GM19035 (cell line): ENCODE measurements around the gene MCM3.

Experiments used
- ATAC-seq: cut with Tn5 transposase; IDR thresholded peaks from one replicate; pipeline ENCODE4 v1.9.1; 2021; ENCODE audit not compliant: unreplicated experiment

Gene MCM3

DNA sequence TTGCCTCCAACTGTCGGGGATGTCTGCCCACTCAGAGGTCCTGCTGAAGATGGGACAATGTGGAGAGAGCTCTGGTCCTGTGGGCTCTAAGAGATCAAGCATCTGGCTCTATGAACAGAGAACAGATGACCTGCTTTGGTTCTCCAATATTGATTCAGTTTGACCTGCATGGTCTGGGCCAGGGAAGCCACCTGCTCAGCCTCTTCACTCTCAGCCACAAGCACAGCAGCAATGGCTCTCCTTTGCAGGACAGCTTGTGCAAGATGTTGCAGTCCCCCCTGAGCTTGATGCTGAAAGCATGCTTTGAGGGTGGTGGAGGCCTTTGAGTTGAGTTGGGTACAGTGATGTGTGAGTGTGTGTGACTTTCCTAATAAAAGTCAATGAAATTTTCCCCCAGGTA, 18.6 kb upstream of the MCM3 start:
- no peak for ATAC-seq

DNA sequence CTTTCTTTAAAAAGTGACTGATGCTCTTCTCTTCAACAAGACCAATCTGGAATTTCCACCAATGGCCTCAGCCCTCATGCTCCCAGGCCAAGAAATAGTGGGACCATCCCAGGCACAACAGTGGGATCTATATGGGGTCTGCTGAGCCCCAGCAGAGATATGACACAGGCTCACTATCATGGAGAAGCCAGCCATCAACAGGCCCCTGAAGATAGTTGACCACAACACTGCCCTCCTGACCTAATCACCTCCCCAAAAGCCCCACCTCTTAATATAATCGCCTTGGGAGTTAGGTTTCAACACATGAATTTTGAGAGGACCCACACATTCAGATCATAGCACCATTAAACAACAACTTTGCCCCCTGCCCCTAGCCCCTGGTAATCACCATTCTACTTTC, 16.8 kb upstream of the MCM3 start:
- ATAC-seq, result no peak

DNA sequence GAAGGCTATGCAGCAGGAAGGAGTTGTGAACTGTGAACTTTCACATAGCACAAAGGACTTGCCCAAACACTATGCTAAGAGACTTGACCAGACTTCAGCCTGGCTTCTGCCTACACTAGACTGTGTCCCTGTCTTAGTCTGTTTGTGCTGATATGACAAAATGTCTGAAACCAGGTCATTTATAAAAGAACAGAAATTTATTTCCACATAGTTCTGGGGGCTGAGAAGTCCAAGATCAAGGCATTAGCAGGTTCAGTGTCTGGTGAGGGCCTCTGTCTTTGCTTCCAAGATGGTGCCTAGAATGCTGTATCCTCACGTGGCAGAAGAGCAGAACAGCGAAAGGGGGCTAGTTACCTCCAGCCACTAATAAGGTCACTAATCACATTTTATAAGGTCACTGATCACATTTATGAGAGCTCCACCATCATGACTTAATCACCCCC, 16.0 kb upstream of the MCM3 start:
- no peak for ATAC-seq

DNA sequence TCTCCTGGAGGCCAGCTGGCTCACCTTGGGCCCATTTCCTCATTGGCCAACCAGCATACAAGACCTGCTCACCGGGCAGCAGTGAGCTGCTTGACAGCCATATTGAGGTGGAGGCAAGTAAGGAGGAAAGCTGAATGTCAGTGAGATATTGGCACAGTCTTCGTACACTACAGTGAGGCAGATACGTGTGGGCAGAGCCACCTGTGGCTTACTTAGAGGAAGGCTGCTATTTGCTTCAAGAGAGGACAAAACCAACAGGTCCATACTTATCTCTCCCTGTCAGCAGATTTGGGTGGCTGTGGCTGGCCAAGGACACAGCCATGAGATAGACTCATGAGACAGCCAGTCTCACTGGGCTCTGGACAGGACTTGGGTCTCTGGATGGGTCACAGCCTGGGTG, 15.1 kb upstream of the MCM3 start:
- ATAC-seq, result no peak

DNA sequence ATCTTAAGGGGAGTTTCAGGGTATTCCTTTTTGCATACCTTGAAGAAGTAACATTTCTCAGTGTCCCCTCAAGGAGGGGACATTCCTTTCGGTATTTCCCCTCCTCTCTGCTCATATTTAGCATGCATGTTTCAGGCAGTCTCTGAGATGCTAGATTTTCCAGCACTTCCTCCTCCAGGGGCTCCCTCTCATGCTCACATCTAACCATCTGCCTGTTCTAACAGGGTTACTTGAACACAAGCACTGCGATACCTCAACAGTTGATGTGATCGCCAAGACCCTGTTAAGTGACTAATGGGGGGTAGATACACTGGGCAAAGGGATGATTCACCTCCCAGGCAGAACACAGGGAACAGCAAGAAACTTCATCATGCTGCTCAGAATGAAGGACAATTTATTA, 12.9 kb upstream of the MCM3 start:
- peak; percentile 42 for ATAC-seq

DNA sequence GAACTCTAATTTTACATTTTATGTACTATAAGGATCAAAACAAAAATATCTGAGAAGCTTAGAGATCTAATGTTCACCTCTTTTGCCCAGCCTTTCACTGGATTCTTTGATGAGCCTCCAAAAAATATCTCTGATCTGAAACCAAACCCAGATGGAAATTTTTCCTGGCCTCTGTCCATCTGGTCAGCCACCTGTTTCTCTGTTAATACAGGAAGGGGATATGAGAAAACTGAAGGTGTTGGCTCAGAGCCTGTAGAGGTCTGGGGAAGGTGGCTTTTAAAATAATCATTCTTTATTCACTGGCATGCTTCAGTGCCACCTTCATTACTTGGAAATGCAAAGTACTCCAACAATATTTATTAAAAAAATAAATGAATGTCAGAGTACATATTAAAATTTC, 8.5 kb upstream of the MCM3 start:
- ATAC-seq, result no peak

DNA sequence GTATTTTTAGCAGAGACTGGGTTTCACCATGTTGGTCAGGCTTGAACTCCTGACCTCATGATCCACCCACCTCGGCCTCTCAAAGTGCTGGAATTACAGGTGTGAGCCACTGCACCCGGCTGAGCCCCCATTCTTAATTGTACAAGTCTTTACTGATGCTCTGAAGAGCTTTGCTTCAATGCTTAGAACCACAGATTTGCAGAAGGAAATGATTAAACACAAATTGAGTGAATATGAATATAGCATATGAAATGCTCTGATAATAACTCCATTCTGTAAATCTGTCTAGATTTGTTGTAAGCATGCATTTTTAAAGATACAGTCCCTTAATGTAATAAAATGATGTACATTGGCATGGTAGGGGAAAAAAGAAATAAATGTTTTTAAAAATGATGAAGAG, 4.3 kb upstream of the MCM3 start:
- ATAC-seq, result no peak

DNA sequence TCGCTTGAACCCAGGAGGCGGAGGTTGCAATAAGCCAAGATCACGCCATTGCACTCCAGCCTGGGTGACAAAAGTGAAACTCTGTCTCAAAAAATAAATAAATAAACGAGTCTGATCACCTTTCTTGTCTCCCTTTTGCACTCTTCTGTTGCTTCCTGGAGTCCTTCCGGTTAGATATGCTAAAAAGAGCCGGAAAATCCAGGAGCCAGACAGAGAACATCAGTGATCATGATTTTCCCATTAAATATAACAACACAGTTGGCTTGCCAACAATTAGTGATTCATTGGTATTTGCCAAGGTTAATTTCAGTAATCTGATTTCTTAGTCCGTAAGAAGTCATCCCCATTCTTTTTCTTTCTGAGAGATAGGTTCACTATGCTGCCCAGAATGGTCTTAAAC, 3.7 kb upstream of the MCM3 start:
- no peak for ATAC-seq

DNA sequence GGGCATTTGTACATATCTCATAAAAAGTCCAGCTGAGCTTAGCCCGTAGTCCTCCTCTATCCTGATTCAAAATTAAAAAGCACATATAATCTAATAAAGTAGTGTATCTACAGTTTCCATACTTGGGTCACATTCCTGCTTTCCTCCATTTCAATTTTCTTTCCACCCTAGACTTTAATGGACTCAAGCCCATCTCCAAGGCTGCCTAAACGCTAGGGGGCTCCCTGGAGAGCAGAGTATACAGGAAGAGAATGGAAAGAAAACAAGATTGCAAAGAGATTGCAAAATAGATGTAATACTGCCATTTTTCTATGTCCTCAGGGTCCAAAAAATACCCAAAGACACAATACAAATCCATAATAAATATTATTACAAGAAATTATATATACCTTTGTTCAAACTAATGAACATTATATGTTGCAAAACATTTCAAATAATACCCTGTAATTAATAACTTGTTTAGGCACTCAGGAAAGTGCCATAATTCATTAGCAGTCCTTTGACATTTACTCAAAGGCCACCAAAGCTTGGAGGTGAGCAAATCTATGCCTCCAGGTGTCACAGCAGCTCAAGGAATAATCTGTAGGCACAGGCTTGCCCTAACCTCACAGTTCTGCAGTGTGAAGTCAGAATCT, 2.4 kb upstream of the MCM3 start:
- no peak for ATAC-seq

DNA sequence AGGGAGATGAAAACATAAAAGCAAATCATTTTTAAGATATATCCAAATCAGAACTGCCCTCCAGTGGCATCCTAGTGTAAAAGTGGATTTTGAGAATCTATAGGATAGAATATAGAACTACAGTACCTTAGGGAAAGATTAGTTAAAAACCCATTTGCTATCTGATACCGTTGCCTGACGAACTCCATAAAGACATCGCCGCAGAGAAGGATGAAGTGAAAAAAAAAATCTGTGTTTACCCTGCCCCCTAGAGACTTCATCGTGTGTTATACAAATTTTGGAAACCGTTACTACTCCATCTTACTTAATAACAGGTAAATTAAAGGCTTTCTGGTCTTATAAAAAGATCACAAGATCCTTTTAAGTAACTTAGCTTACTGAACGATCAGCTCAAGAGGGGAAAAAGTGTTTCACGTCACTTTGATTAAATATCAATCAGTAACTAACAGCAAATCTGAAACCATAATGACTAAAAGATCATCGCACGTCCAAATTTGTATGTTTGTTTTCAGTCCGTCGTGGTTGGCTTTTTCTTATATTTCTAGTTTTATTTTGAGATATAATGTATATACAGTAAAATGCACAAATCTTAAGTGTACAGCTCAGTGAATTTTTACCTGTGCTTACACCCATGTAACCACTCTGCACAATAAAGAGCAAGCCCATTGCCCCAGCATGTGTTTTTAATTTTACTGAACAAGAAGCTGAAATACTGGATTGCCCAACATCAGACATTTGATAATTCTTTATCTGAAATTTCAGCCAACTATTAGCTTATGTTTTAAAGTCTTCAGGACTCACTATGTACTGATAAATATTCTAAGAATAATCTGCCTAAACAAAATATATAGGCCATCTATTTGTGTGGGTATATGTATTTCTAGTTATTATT, 881 bp upstream of the MCM3 start:
- ATAC-seq, result no peak

DNA sequence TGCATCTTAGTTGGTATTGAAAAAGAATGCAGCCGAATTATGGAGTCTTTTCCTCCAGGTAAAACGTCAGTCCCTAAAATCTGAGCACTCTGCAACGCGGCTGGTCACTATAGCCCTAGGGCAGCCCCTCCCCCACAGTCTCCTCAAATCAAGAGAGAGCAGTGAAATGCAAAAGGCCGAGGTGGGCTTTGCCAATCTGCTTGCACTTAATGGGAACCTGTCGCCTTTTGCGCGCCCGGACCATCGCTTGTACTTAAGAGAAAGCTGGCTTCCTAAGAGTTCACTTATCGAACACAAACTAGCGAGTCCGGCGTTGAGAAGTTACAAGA, 447 bp downstream of the MCM3 start:
- peak; percentile 7 for ATAC-seq

DNA sequence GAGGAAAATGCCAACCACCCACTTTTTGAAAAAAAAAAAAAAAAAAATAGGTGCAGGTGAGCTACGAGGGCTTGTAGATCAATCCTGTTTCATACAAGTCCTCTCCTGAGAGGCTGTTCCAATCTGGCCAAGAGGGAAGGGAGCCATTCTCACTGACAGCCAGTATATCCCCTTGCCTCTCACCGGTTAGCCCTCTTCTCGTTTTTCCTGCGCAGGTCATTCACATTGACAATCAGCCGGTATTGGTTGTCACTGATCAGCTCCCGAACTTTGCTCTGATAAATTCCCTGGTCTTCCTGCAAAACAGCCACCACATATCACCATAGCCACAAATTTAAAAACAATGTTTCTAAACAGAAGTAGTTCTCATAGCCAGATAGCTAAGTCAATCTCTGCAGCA, 1.4 kb downstream of the MCM3 start:
- ATAC-seq, result no peak

DNA sequence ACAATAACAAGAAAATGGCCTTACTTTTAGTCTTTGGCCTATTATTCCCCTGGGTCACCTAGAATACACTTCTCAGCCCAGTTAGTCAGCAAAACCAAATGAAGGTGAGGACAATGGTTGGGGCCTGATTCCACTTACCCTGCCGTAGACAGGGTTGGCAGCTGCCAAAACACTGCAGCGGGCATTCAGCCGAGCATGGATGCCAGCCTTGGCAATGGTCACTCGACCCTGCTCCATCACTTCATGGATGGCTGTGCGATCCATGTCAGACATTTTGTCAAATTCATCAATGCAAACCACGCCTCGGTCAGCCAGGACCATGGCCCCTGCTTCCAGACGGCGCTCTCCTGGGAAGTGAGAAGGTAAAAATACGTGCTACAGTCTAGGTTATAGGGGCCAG, 8.4 kb downstream of the MCM3 start:
- ATAC-seq, result no peak

DNA sequence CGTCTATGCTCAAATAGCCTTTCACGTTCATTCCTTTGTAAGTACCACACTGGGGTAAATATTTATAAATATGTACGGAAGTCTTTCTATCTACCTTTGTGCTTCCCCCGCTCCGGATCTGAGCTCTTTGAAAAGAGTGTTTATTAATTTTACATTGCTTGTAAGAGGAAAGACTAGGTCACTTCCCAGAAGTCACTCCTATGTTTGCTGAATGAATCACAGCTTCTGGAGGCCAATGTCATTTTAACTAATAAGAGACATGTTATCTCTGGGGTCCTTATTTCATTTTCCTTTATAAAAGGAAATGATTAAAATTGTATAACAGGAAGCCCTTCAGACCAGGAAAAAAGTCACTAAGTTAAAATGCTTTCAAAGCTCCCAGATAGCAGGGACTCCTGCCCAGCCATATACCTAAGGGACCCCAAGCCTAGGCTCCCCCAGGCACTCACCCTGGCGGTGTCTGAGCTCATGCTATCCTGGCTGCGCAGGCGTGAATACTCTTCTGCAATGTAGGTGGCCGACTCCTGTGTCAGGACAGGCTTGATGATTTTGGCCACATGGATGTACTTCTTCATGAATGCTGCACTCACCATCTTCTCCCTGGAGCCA, 12.6 kb downstream of the MCM3 start:
- no peak for ATAC-seq

DNA sequence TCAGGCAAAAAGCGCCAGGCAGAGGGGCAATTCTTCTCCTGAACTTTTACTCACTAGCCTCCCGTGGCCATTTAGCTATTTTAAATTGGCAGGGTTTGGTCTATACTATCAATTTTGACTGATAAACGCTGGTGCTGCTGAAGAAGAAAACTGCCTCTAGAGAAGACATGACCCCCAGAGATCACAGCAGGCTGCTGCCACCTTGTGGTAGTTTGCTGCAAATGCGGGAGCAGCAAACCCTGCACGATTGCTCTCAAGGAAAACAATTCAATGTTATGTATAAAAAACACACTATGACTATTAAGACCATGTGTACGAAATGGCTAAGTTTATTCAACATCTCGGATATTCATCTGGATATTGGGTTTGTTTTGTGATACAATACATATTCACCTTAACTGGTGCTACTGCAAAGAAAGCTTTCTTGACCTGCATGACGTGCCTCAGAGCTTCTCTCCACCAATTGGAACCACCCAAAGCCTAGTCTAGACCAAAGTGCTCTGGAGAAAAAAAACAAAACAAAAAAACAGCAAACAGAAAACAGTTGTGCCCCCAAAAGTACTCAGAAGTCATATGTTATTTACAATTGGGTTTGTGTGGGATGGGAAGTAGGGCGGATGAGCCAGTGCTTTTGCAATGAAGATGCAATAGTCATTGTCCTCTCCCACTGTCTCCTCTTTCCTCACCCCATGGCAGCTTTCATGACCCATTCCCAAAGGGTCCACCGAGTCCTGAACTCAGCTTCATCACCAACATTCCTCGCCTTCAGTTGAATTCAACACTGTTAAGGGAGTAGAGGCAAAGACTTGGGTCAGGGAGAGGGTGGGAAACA, 20.6 kb downstream of the MCM3 start:
- peak; percentile 69 for ATAC-seq

DNA sequence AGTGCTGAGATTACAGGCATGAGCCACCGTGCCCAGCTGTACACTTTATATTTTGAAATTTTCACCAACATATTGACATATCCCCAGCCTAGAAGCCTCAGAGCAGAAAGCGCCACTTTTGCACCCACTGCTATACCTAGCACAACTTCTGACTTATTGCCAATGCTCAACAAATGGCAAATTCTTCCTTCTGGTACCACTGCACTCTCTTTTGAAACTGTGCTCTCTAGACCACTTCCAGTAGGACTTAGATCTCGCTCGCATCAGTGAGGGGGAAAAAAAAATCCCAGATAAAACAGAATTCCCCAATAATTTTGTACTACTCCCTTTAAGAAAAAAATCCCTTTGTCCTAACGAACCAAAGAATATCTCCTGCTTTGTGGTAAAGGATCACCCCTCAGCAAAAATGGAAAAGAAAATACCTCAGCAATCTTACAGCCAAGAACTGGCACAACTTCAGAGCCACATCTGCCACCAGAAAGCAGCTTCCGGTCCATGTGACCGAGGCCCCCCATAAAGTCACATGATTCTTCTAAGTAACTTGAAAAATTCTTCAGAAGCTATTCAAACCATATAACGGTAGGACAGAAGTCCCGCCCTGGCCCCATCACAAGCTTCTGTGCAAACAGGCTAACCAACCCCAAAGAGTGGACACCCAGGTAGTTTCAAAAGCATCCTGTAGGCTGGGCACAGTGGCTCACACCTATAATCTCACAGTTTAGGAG, 21.8 kb downstream of the MCM3 start:
- ATAC-seq, result no peak

DNA sequence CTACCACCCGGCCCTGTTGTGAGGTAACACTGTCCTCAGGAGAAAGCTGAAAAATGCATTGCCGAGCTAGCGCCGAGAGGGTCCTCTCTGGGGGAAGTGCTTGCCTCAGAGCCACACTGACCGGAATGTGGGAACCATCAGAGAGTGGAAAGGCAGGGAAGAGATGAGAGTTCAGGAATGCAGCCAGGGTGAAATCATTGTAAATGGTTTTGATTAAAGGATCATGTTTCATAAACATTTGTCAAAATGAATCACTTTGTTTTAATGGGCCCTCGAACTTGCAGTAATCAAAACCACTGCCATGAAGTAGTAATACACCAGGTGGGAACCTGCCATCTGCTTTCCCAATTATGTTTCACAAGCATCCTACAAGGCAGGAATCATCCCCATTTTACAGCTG, 23.3 kb downstream of the MCM3 start:
- no peak for ATAC-seq

DNA sequence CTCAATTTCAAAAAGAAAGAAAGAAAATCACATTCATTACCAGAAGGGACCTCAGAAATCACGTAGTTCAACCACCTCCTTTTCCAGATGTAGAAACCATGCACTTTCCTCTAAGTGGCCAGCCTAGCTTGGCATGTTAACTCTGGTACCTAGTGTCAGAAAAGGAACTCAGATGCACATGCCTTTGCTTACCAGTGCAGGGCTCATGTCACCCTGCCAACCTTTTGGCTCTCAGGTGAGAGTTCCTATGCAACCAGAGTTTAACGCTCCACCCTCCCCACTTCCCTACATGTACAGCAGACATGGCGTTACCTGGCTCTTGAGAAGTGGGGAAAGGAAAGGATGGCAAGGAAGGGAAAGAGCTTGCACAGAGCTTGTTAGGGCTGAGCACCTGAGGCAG, 23.9 kb downstream of the MCM3 start:
- no peak for ATAC-seq

DNA sequence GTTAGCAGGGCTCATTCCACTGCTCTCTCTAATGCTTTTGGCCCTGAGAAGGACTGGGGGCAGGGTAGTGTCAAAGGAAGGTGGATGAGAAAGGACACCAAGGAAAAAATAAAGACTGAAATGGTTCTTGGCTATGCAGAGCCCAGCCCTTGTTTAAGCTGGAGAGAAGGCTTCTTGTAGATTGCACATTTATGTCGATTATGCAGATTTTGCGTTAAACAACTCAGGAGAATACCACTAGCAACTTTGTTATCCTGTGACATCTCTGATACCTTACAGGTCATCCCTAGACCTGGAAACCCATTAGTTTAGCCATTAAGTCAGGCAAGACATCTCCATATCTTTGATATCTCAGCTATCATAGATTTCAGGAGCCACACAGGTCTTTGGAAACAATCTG, 29.1 kb downstream of the MCM3 start:
- no peak for ATAC-seq

DNA sequence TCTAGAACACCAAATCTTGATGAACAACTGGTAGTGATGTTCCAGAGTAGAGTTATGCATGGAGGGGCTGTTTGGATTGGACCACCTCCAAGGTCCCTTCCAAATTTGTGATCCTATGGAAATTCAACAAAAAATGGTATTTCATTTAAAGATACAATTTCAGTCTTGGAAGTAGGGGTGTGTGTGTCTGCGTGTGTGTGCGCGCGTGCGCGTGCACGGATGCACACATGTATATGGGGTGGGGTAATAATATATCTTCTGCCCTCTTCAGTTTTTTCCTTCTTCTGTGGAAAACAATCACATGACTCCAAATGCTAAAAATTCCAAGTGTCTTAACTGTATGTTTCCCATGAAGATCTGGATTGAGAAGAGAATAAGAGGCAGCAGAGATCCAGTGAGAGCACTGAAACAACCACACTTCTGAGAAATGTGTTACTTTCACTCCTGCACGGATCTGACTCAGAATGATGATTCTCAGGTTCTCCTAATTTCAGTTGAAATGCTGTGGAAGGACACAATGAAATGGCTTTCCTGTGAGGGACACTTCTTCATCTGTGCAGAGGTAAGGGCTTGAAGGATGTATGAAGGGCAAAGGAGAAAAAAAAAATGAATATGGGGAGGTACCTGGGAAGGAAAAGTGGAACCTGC, 29.7 kb downstream of the MCM3 start:
- no peak for ATAC-seq
